T1000 (cell line): Measurements from ENCODE around the gene FLT1.

ENCODE experiments used
- DNase-seq: peaks from one replicate; lab custom pipeline; 2025; ENCODE audit warnings: mixed read lengths; lab: John Stamatoyannopoulos, UW

Gene FLT1

DNA sequence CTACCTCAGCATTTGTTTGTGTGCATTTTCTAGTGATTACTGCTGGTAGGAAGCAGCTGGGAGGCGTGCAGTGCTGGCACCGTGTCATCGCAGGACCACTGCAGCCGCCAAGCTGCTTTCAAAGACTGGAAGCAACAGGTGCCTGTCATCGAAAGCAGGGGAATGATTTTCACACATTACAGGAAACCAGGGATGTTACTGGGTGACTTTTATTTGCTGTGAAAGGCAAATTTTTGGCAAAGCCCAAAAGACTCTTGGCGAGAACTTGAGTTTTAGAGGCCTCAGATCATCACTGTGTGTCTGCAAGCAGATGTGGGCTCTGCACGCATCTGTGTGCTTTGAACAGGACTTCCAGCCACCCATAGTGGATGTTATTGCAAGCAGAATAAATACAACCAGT lies 176.4 kb downstream of the FLT1 start:
- DNase-seq = no peak

GRCh38 chr13:28316836-28317235 lies 178.1 kb downstream of the FLT1 start:
- DNase-seq = no peak

GRCh38 chr13:28316129-28316528 lies 178.8 kb downstream of the FLT1 start:
- DNase-seq = no peak

DNA sequence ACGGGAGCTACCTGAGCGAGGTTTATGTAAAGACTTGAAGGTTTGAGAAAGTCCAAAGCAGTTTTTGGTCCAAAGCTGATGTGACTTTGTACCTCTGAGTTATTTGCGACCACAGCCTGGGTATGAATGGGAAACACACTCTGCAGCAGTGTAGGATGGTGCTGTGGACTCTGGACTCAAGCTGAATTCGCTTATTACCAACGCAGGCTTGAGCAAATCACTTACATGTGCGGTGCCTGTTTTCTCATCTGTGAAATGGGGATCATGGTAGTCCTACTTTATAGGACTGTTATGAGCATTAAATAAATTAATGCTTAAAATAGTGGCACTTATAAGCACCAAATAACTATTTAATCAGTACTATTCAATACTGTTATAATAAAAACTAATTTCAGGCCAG lies 180.0 kb downstream of the FLT1 start:
- no peak for DNase-seq

GRCh38 chr13:28313579-28313978 lies 181.3 kb downstream of the FLT1 start:
- no peak for DNase-seq

GRCh38 chr13:28306325-28306724 lies 188.6 kb downstream of the FLT1 start:
- DNase-seq = no peak

- no peak for DNase-seq
Measured at GRCh38 chr13:28301839-28302238, 193.1 kb downstream of the FLT1 start.

- DNase-seq = no peak
Measured at GRCh38 chr13:28299916-28300315, 195.0 kb downstream of the FLT1 start.

GRCh38 chr13:28297341-28297740 lies 197.6 kb downstream of the FLT1 start:
- DNase-seq = no peak

DNA sequence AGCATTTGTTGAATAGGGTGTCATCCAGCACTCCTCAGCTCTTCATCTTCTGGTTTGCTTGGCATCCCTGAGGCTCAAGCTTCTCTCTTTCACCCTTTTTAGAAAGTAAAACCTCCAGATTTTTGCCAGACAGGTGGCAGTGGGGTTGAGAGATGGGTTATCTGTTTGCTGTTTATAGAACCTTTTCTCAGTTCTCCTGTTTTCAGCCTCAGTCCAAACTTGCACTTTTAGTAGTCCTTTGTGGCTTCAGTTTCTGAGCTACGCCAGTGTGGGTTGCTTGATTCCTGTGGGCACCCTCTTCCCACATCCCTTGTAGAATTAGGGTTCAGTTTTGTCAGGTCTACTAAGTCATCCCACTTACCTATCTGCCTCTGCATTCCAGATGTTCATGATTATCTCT lies 208.7 kb downstream of the FLT1 start:
- DNase-seq = no peak

GRCh38 chr13:28283600-28283999 lies 211.3 kb downstream of the FLT1 start:
- no peak for DNase-seq

DNA sequence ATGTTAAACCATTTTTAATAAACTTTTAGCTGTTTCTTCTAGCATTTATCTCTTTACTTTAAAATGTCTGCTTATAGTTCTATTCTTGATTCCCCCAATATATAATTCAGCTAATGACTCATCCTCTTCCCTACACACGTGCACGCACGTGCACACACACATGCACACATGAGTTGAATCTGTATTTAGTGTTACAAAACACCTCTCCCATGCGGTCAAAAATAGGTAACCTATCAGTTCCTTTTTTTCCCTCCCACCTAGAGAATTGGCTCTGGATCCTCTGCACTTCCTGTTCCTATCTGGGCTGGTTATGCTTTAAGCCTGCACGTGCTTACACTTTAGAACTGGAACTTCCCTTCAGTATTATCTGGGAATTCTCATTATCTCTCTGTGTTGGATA lies 212.5 kb downstream of the FLT1 start:
- no peak for DNase-seq

DNA sequence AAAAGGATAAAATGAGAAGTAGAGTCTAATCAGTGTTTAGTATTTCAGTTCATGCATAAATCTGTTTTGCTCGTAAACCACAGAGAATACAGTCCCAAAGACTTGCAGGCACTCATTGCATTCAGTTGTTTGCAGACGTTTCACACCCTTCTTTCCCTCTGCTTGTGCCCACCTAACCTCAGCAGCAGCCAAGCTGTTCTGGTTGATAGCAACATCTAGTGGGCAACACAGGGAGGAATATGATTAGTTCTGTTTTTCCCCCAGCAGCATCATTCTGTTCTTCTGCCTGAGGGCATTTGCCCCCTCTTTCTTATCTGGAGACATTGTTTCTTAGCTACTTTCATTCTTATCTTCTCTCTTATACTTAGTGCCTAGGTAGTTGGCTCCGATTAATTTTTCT lies 221.0 kb downstream of the FLT1 start:
- DNase-seq = no peak

- DNase-seq = no peak
Measured at GRCh38 chr13:28271056-28271840, 223.7 kb downstream of the FLT1 start.

DNA sequence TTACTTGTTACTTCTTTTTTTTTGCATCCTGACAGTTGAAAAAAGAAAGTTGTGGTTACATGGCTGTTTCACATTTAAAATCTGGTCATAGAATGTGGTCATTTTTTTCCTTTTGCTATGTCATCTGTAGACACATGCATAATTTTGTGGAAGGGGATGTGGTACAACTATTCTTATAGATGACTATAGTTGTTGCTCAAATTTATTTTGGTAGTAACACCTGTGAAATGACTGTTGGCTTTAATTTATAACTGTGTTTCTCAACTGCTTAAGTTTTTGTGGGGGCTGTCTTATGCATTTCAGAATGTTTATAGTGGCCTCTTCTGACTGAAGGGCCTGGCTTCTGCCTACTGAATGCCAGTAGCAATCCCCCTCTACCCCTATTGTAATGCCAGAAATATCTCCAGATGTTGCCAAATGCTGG lies 226.1 kb downstream of the FLT1 start:
- DNase-seq = no peak

DNA sequence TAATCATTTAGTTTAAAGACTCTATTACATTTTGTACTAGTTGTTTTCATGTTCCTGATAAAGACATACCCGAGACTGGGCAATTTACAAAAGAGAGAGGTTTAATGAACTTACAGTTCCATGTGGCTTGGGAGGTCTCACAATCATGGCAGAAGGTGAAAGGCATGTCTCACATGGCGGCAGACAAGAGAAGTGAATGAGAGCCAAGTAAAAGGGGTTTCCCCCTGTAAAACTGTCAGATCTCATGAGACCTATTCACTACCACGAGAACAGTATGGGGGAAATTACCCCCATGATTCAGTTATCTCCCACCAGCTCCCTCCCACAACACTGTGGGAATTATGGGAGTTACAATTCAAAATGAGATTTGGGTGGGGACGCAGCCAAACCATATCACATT lies 227.4 kb downstream of the FLT1 start:
- no peak for DNase-seq

- DNase-seq = no peak
Measured at GRCh38 chr13:28258417-28258816, 236.5 kb downstream of the FLT1 start.

GRCh38 chr13:28257305-28257704 lies 237.6 kb downstream of the FLT1 start:
- no peak for DNase-seq

GRCh38 chr13:28252547-28252946 lies 242.4 kb downstream of the FLT1 start:
- no peak for DNase-seq

- DNase-seq = no peak
Measured at GRCh38 chr13:28251466-28251865, 243.5 kb downstream of the FLT1 start.

- no peak for DNase-seq
Measured at GRCh38 chr13:28250542-28250941, 244.4 kb downstream of the FLT1 start.
